HG03045 (cell line): ENCODE results near the gene OLFML1.
"Not testable (repeated sequence)": the region's sequence is repeated elsewhere in the genome, so short reads cannot be mapped to it uniquely, and the experiment has no call there.

ENCODE experiments used
- ATAC-seq: cut with Tn5 transposase; IDR thresholded peaks from one replicate; pipeline ENCODE4 v1.9.1; 2021; ENCODE audit warnings: mild to moderate bottlenecking, moderate library complexity; ENCODE audit not compliant: unreplicated experiment

The OLFML1 gene

DNA sequence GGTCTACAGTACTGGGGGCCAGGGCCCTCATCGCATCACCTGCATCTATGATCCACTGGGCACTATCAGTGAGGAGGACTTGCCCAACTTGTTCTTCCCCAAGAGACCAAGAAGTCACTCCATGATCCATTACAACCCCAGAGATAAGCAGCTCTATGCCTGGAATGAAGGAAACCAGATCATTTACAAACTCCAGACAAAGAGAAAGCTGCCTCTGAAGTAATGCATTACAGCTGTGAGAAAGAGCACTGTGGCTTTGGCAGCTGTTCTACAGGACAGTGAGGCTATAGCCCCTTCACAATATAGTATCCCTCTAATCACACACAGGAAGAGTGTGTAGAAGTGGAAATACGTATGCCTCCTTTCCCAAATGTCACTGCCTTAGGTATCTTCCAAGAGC, 24.7 kb downstream of the OLFML1 start:
- no peak for ATAC-seq

- no peak for ATAC-seq
Measured at GRCh38 chr11:7511401-7511800, 26.1 kb downstream of the OLFML1 start.

- ATAC-seq = peak; percentile 54
Measured at GRCh38 chr11:7512525-7513233, 27.4 kb downstream of the OLFML1 start.

DNA sequence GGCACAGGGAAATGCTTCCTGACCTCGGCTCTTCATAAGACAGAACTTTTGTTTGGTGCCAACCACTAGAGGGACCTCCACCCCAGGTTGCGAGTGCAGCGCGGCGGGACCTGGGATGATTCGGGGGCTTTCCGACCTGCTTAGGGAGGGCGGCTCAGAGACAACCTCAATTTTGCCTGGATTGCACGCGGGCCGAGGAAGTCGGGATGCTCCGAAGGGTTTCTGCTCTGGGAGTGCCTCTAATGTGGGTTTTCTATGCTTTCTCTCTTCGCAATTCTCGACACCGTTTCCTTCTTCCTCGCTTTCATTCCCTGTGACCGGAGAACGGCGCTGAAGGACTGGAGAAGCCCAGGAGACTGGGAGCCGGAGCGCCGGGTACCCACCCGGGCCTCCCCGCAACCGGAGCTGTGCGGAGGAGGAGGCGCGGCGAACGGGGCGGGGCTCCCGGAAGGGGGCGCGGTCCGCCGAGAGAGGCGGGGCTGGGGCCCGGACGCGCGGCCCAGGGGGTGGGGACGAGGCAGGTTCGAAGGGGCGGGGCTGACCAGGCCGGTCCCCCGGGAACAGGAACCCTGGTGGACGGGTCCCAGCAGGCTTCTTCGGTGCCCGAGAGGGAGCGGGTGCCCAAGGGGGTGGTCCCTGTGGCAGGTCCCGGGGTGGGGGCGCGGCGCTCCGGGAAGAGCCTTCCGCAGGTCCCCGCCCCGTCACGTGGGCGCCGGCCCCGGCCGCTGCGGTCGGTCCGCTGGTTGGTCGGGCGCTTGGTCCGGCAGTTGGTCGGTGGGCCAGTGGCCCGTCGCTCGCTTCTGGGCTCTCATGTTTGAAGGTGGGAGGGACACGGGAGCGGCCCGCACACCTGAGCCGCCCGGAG, 28.2 kb downstream of the OLFML1 start, which contains the start of gene PPFIBP2:
Gene PPFIBP2, plus strand, starts transcription at position 766 of the 865 bp plus-strand sequence. CDS start 35,477 bp downstream, outside the sequence.
- peak; percentile 78 for ATAC-seq

DNA sequence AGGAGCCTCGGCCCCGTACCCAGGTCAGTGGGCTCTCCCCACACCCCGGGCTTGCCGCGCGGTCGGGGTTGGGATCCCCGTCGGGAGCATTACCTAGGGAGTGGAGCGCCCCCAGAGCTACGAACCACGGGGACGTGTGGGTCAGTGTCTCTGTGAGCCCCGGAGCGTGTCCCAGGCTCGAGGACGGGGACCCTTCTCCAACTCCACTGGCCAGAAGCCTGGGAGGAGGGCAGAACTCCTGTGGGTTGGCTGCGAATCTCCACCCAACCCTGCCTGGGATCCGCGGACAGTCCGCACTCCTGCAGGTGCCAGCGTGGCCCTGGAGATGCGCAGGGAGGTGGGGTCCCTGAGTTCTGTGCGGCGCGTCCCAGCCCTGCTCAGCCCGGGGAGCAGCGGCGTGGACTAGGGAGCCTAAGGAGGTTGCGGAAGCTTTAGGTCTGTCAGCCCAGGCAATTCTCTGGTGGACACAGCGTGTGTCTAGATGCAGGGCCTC, 28.8 kb downstream of the OLFML1 start:
- ATAC-seq = peak; percentile 20

DNA sequence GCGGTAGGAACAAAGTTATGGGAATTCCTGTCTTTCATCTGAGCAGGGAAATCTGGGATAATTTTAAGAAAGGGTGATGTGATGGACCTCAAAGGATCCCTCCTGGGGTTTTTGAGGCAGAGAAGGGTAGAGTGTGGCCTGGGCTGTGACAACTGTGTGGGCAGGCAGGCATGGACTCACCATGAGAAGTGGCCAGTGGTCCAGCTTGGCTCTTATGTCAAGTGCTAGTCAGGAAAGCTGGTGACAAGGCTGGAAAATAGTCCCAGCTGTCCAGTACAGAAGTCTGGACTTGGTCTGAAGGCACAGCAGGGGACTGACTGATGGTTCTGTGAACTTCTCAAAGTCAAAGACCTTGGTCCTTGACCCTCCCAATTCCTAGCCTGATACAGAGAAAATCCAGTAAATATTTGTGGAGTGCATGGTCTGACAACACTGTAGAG, 30.2 kb downstream of the OLFML1 start:
- no peak for ATAC-seq

GRCh38 chr11:7516475-7516874, 31.2 kb downstream of the OLFML1 start:
- no peak for ATAC-seq

DNA sequence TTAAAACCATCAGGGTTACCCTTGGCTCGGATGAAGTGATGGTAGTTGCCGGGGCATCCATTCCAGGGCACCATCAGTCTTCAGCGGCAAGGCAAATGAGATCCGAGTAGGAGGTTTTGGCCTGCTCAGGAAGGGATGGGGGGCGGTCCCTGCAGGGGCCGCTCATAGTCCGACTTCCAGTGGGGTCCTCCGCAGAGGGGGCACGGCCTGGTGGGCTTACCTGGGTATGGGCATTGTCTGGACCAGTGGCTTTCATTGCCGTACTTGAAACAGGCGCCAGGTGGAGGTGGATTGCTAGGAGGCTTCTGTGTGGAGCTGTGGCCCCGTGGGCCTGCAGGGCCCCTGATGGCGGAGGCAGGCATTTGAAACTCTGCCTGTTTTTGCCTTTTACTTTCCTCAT, 32.4 kb downstream of the OLFML1 start:
- not testable (repeated sequence) for ATAC-seq

DNA sequence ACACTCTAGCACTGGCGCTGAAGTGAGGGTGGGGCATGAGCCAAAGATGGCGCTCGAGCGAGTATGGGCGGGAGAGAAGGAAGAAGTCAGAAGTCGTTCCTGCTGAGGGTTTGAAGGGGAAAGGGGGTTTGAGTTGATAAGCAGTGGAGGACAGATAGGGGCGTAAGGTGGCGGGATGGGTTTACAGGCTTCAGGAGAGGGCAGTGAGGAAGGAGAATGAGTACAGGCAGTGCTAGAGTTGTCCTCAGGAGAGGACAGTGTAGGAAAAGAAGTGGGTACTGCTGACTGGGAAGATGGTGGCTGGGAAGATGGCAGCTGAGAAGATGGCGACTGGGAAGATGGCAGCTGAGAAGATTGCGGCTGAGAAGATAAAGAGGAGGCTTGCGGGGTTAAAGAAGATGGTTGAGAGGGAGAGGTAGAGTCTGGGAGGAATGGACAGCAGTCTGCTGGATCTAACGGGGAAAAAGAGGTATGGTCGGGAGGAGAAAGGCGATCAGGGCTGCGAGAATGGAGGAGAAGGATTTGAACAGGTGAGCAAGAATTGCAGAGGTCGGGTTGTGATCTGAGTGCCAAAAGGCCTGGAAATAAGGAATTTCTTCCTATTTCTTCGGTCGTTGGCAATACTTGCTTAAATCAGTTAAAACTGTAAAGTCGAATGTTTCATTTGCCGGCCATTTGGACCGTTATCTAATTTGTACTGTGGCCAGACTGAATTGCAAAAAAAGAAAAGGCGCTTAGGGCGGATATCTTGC, 33.7 kb downstream of the OLFML1 start:
- no peak for ATAC-seq

- peak; percentile 53 for ATAC-seq
Measured at GRCh38 chr11:7520011-7520942, 35.0 kb downstream of the OLFML1 start.

DNA sequence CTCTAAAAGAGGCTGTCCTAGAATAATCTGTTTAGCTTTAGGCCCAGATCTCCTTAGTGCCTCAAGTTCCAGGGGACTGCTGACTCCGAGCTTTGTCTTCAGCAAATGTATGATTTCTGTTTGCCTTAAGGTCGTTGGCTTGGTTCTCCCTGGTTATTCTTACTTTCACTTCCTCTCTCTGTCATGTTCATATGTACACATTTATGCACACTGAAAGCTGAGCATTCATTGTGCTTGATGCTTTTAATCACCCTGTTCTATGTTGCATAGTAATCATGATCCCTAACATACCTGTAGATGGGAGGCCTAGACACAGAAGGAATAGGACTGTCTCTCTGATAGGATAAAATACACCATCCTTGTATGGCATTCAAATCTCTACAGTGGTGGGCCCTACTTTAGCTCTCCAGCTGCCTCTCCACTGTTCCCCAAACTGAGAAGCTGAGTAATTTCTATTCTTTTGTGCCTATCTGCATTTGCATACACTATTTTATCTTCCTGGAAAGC, 35.7 kb downstream of the OLFML1 start:
- peak; percentile 77 for ATAC-seq

- no peak for ATAC-seq
Measured at GRCh38 chr11:7522121-7522520, 36.8 kb downstream of the OLFML1 start.

- no peak for ATAC-seq
Measured at GRCh38 chr11:7522546-7522945, 37.2 kb downstream of the OLFML1 start.

DNA sequence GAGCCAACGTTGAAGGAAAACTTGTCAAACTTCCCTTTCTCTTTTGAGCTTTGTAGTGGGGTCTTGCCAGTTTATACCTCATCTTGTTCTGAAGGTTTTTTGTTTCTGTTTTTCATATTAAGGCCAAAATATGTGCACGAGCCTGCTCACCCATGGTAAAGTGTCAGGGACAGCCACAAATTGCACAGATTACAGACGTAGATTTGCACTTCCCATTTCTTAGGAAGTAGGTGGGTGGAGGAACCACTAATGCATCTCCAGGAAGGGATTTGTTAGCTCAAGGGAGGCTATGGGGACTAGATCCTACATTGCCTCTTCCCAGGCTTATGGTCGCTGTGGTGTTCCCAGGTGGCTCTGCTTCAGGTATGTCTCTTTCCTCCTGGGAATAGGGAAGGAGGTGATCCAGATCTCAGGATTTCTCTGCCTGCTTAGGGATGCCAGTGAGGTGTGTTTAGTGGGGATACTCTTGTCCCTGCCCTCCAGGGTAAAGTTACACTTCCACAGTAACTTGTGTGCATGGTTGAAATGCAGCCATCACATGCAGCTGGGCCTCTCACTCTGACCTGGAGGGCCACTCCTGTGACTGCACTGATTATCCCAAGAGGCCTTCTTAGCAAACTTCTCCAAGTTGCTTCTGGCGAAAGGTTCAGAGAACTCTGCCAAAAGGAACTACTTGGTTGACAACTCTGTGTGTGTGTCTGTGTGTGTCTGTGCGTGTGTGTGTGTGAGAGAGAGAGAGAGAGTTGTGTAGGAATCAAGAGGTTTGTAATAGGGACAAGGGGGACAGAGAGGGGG, 38.3 kb downstream of the OLFML1 start:
- no peak for ATAC-seq

DNA sequence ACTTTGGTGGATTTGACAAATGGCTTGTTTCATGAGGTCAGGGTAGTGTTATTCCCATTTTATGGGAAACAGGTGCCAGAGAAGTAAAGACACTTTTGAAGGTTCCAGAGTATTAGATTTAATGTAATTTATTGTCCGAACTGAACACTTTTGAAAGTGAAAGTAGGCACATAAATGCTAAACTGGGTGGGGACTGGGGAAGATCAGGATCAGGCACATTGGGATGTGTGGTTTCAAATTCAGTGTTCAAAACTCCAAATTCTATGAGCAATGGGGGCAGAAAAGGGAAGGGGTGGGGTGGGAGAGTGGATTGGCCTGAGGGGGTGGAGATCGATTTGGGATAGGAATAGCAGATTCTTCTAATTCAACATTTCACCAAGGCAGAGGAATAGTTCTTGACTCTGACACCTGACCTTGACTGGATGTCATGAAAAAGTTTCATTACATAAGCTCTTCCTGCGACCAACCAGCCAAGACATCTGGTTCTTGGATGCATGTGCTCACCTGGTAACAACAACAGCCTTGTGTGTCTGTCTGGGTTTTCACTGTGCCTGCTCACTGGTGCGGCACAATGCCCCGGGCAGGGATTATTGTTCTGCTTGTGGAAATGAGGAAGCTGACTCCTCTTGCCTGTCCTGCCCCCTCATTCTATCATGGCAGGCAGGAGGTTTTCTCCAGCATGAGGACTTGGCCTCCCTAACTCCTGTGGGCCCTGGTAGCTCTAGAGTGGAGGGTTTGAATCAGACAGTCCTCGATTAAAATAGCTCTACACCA, 39.3 kb downstream of the OLFML1 start:
- no peak for ATAC-seq

- no peak for ATAC-seq
Measured at GRCh38 chr11:7525424-7525823, 40.1 kb downstream of the OLFML1 start.

DNA sequence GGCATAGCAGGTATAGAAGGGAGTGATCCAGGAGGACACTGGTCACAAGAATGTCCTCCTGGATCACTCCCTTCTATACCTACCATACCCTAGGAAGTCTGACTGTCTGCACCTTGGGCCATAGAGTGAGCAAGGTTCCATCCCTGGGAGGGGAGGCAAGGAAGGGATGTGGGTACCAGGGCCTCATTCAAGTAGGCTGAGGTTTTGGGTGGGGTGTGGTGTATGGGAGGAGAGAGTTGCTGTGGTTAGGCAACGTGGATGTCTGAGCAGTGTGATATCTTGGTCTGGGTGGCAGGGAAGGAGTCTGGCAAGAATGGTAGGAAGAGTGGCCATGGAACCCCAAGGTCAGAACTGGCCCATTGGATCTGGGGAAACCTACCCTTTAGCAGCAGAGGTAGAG, 41.7 kb downstream of the OLFML1 start:
- no peak for ATAC-seq

DNA sequence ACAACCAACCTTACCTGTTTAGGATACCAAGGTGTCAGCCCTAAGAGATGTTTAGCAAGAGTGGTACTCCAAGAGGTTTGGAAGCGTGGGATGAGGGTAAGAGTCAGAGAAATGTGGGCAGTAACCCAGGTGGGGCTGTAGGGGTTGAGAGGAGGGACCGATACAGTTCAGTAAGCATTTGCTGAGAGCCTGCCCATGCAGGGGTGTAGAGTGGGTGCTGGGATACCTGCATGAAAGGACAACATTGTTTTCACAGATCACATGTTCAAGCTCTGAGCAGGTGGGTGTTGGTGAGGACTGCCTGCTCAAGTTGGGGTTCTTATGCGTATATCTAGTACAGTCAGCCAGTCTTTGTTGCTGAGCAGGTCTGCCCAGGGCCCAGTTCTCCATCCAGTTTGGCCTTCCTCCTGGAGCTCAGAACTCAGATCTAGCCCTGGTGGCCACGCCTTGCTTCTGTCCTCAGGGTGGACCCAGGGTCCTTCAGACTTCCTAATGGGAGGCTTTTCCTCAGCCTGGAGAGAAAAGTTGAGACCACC, 43.3 kb downstream of the OLFML1 start:
- ATAC-seq = no peak
